ENCODE results near the gene PNMA6E. TPM values are rescaled to one million over a fixed set of nuclear protein-coding genes. Genes with fewer than 3 reads are reported as not detected.
A peak's percentile ranks its signal among the peaks of the same experiment; 100 is the strongest.

PNMA6E gene
- total RNA-seq, 1 donor from 2014 or later: not detected

DNA sequence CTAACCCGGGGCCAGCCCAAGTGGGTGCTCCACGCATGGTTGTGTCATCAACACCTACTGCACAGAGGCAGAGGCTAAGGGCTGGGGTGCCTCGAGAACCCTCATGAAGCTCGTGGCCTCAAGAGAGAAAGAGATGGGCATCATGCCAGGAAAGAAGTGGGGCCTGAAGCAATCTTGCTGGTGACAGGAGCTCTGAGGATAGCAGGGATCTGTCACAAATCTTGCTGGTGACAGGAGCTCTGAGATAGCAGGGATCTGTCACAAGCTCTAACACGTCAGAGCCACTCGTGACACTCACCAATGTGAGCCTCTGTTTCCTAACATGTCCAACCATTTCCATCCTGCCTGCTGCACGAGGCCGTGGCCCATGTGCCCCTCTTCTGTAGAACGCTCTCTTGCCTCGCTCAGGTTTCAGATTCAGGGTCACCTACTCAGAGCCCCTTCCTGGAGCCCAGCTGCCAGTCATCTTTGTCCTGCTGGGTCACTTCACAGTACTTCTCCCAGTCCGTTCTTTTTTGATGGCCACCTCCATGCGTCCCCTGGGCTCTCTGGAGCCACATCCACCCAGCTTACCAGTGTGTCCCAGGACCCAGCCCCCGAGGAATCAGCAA is 21.1 kb downstream of the PNMA6E start:
- peaks cover 11% of the 10 kb centered on the region for H3K9me3 Mint-ChIP-seq (ENCODE audit: unreplicated experiment)
- no peaks in the 10 kb centered on the region for H3K4me1 Mint-ChIP-seq (ENCODE audit: unreplicated experiment)
- H3K4me3 Mint-ChIP-seq (ENCODE audit: unreplicated experiment): no peak overlapping the region
- H3K27me3 Mint-ChIP-seq (ENCODE audit: unreplicated experiment): no peaks in the 10 kb centered on the region
- DNase-seq (ENCODE audit: extremely low spot score, unreplicated experiment): peak; percentile 66
- H3K36me3 Mint-ChIP-seq (ENCODE audit: unreplicated experiment): no peaks in the 10 kb centered on the region
- TF ChIP-seq, protein P1, sequence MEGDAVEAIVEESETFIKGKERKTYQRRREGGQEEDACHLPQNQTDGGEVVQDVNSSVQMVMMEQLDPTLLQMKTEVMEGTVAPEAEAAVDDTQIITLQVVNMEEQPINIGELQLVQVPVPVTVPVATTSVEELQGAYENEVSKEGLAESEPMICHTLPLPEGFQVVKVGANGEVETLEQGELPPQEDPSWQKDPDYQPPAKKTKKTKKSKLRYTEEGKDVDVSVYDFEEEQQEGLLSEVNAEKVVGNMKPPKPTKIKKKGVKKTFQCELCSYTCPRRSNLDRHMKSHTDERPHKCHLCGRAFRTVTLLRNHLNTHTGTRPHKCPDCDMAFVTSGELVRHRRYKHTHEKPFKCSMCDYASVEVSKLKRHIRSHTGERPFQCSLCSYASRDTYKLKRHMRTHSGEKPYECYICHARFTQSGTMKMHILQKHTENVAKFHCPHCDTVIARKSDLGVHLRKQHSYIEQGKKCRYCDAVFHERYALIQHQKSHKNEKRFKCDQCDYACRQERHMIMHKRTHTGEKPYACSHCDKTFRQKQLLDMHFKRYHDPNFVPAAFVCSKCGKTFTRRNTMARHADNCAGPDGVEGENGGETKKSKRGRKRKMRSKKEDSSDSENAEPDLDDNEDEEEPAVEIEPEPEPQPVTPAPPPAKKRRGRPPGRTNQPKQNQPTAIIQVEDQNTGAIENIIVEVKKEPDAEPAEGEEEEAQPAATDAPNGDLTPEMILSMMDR (IDR thresholded peaks at IDR 0.05): no peak
- no peak overlapping the region for H3K27ac Mint-ChIP-seq (ENCODE audit: unreplicated experiment)

DNA sequence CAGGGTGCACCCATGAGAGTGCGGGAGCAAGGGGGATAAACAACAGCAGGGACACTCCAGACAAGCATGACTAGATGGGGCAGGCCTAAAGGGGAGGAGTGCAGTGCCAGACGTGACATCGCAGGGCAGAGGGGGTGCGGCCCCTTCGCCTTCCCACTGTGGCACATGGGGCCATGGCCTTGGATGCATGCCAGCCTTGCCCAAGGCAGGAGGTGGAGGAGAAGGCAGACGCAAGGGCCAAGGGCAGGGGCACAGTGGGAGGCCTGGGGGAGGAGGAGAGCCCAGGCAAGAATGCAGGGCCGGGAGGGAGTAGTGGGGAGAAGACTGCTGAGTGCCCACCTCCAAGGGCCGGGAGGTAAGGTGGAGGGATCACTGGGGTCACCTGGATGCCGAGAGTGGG is 21.6 kb downstream of the PNMA6E start:
- DNase-seq (ENCODE audit: extremely low spot score, unreplicated experiment): peak; percentile 84
- Mint-ChIP-seq H3K9me3 (ENCODE audit: unreplicated experiment) (peaks cover 11% of the 10 kb centered on the region), H3K4me1 (ENCODE audit: unreplicated experiment) (no peaks in the 10 kb centered on the region), H3K36me3 (ENCODE audit: unreplicated experiment) (no peaks in the 10 kb centered on the region), H3K27ac (ENCODE audit: unreplicated experiment) (no peak overlapping the region), H3K27me3 (ENCODE audit: unreplicated experiment) (no peaks in the 10 kb centered on the region), H3K4me3 (ENCODE audit: unreplicated experiment) (no peak overlapping the region)
- TF ChIP-seq, protein P1 (IDR thresholded peaks at IDR 0.05): no peak

DNA sequence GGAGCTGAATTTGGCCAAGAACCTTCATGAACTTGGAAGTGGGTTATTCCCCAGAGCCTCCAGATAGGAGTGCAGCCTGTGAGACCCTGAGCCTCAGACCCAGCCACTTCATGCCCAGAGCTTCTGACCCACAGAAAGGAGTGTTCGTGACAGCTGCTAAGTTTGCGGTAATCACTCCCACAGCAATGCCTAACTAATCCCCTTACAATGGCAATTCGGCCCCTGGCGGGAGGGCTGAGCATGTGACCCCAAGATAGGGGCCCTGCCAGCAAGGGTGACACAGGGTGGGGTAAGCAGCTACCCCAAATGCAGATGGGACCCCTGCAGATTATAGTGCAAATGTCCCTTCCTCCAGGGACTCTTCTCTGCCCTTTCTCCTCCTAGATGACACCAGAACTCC is 22.5 kb downstream of the PNMA6E start:
- Mint-ChIP-seq H3K27ac (ENCODE audit: unreplicated experiment) (no peak overlapping the region), H3K9me3 (ENCODE audit: unreplicated experiment) (peaks cover 11% of the 10 kb centered on the region), H3K4me3 (ENCODE audit: unreplicated experiment) (no peak overlapping the region), H3K36me3 (ENCODE audit: unreplicated experiment) (no peaks in the 10 kb centered on the region), H3K4me1 (ENCODE audit: unreplicated experiment) (no peaks in the 10 kb centered on the region), H3K27me3 (ENCODE audit: unreplicated experiment) (peaks cover 2% of the 10 kb centered on the region)
- peak; percentile 79 for DNase-seq (ENCODE audit: extremely low spot score, unreplicated experiment)
- TF ChIP-seq, protein P1 (IDR thresholded peaks at IDR 0.05): no peak

DNA sequence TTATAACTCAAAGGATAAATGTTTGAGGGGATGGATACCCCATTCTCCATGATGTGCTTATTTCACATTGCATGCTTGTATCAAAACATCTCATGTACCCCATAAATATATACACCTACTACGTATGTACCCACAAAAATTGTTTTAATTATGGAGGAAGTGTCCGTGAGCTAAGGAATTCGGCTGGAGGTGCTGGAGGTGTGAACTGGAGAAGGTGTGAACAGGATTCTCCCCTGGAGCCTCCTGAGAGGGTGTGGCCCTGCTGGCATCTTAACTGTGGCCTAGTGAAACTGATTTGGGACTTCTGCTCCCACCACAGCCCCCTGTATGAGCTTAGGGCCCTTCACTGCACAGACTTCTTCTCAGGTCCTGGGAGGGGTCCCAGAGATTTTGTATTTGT is 23.4 kb downstream of the PNMA6E start:
- no peak overlapping the region for H3K27ac Mint-ChIP-seq (ENCODE audit: unreplicated experiment)
- DNase-seq (ENCODE audit: extremely low spot score, unreplicated experiment): peak; percentile 34
- TF ChIP-seq, protein P1 (IDR thresholded peaks at IDR 0.05): no peak
- peaks cover 11% of the 10 kb centered on the region for H3K9me3 Mint-ChIP-seq (ENCODE audit: unreplicated experiment)
- H3K4me1 Mint-ChIP-seq (ENCODE audit: unreplicated experiment): no peaks in the 10 kb centered on the region
- no peak overlapping the region for H3K4me3 Mint-ChIP-seq (ENCODE audit: unreplicated experiment)
- H3K27me3 Mint-ChIP-seq (ENCODE audit: unreplicated experiment): peaks cover 2% of the 10 kb centered on the region
- H3K36me3 Mint-ChIP-seq (ENCODE audit: unreplicated experiment): no peaks in the 10 kb centered on the region

DNA sequence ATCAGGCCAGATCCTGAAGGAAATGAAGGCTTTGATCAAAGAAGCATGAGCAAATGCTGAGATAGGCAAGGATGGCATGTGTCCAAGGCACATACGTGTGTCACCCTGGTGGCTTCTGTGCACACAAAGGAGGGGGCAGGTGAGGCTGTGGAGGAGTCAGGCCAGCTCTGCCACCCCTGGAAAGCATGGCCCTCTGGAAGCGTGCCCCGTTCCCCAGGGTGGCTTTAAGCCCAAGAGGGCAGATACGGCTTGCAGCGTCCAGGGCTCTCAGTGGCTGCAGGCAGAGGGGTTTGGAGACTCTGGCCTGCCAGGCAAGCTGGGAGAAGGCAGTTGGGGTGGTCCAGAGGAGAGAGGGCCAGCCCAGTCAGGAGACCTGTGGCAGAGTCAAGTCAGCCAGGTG is 25.6 kb downstream of the PNMA6E start:
- H3K27me3 Mint-ChIP-seq (ENCODE audit: unreplicated experiment): peaks cover 2% of the 10 kb centered on the region
- H3K36me3 Mint-ChIP-seq (ENCODE audit: unreplicated experiment): no peaks in the 10 kb centered on the region
- TF ChIP-seq, protein P1 (IDR thresholded peaks at IDR 0.05): no peak
- peak; percentile 83 for DNase-seq (ENCODE audit: extremely low spot score, unreplicated experiment)
- H3K27ac Mint-ChIP-seq (ENCODE audit: unreplicated experiment): no peak overlapping the region
- peaks cover 11% of the 10 kb centered on the region for H3K9me3 Mint-ChIP-seq (ENCODE audit: unreplicated experiment)
- H3K4me1 Mint-ChIP-seq (ENCODE audit: unreplicated experiment): peaks cover under 1% of the 10 kb centered on the region
- H3K4me3 Mint-ChIP-seq (ENCODE audit: unreplicated experiment): no peak overlapping the region
